H1 (cell line): ENCODE measurements around the gene KLF8. TPM values are rescaled to one million over a fixed set of nuclear protein-coding genes. Genes with fewer than 3 reads are reported as not detected.

Experiments used
- CTCF ChIA-PET: fragments of 300-600 bp; sonication (Branson Sonifier 250); formaldehyde crosslinking; loops from one replicate; lab custom pipeline; 2021; ENCODE audit not compliant: partially characterized antibody; lab: Charles Lee
- POLR2A ChIA-PET: fragments of 300-600 bp; sonication (Branson Sonifier 250); formaldehyde crosslinking; loops from one replicate; lab custom pipeline; 2021; ENCODE audit warnings: inconsistent platforms; ENCODE audit not compliant: partially characterized antibody; lab: Charles Lee
- DNase-seq, 2 experiments: peaks; one replicate each; pipeline versions ENCODE4 v3.0.0 to v3.0.0-alpha.2; 2010 to 2022; ENCODE audit warnings: low spot score in 2 of 2, low read depth in 1 of 2, mixed read lengths in 1 of 2
- FAIRE-seq: peaks from 2 replicates; lab custom pipeline; 2011; peaks lifted over from hg19 to GRCh38; lab: Jason Lieb, UNC
- H2AFZ ChIP-seq: 2 replicates; pipeline ENCODE4 v1.8.1; 2012; ENCODE audit warnings: low read length, inconsistent platforms
- H2AK5ac ChIP-seq: 2 replicates; pipeline ENCODE4 v1.6.1; 2013; ENCODE audit warnings: low read depth, low read length
- H2BK120ac ChIP-seq: replicated peaks from 2 replicates; pipeline ENCODE3; 2013; ENCODE audit warnings: low read depth, low read length, inconsistent platforms
- H2BK12ac ChIP-seq: 2 replicates; pipeline ENCODE4 v1.6.1; 2013; ENCODE audit warnings: low read depth, low read length
- H2BK15ac ChIP-seq: 2 replicates; pipeline ENCODE4 v1.6.1; 2013; ENCODE audit warnings: low read length
- H2BK20ac ChIP-seq: 2 replicates; pipeline ENCODE4 v1.6.1; 2013; ENCODE audit warnings: low read length
- H2BK5ac ChIP-seq: 2 replicates; pipeline ENCODE4 v1.6.1; 2013; ENCODE audit warnings: low read depth, low read length
- H3K14ac ChIP-seq: 2 replicates; pipeline ENCODE4 v1.6.1; 2013; ENCODE audit warnings: inconsistent platforms; ENCODE audit not compliant: insufficient read length
- H3K18ac ChIP-seq: 2 replicates; pipeline ENCODE4 v1.6.1; 2013; ENCODE audit warnings: low read length; ENCODE audit errors: extremely low read depth
- H3K23ac ChIP-seq: 2 replicates; pipeline ENCODE4 v1.6.1; 2013; ENCODE audit warnings: inconsistent platforms; ENCODE audit not compliant: insufficient read length
- H3K23me2 ChIP-seq: 2 replicates; pipeline ENCODE4 v1.6.1; 2013; ENCODE audit warnings: low read depth, low read length
- H3K27ac ChIP-seq: 2 replicates; pipeline ENCODE4 v1.6.1; 2011; ENCODE audit warnings: low read depth, low read length, inconsistent platforms
- H3K27me3 ChIP-seq, 4 experiments: replicated peaks in 1 of 4; 1 replicate in 1 of 4; 2 replicates in 3 of 4; pipeline versions ENCODE4 v1.6.1 to v1.8.1; 2011 to 2013; ENCODE audit warnings: low read length in 3 of 4, mild to moderate bottlenecking in 3 of 4, inconsistent platforms in 2 of 4, mixed read lengths in 2 of 4, moderate library complexity in 1 of 4; ENCODE audit not compliant: control insufficient read depth in 3 of 4, insufficient read depth in 3 of 4; ENCODE audit errors: extremely low read depth in 1 of 4
- H3K36me3 ChIP-seq, 4 experiments: 2 replicates each; pipeline versions ENCODE4 v1.6.1 to v1.8.1; 2011 to 2013; ENCODE audit warnings: mild to moderate bottlenecking in 4 of 4, low read length in 3 of 4, moderate library complexity in 2 of 4, control low read depth in 1 of 4, inconsistent platforms in 1 of 4; ENCODE audit not compliant: insufficient read depth in 4 of 4, control insufficient read depth in 2 of 4
- H3K4ac ChIP-seq: replicated peaks from 2 replicates; pipeline ENCODE3; 2013; ENCODE audit warnings: low read length, low read depth, mixed read lengths, inconsistent platforms; ENCODE audit not compliant: insufficient read length
- H3K4me1 ChIP-seq, 4 experiments: replicated peaks in 1 of 4; 1 replicate in 1 of 4; 2 replicates in 3 of 4; pipeline versions ENCODE4 v1.6.1 to v1.8.1; 2011 to 2013; ENCODE audit warnings: low read length in 3 of 4, inconsistent platforms in 2 of 4, mixed read lengths in 1 of 4; ENCODE audit not compliant: insufficient read depth in 4 of 4, control insufficient read depth in 3 of 4
- H3K4me2 ChIP-seq, 2 experiments: 2 replicates each; pipeline versions ENCODE4 v1.6.1 to v1.8.1; 2011 to 2013; ENCODE audit warnings: low read depth in 2 of 2, low read length in 2 of 2, control low read depth in 1 of 2, inconsistent platforms in 1 of 2, mild to moderate bottlenecking in 1 of 2; ENCODE audit not compliant: insufficient read depth in 1 of 2
- H3K4me3 ChIP-seq, 4 experiments: fragments of 200-600, 300-600 bp in 1 of 4; sonication (generic), shearing (Covaris generic), sonication (Bioruptor Twin) in 1 of 4; 2 replicates each; pipeline versions ENCODE4 v1.5.1 to v1.8.1; 2011 to 2016; ENCODE audit warnings: low read length in 4 of 4, low read depth in 3 of 4, control low read depth in 2 of 4, inconsistent platforms in 2 of 4, mild to moderate bottlenecking in 2 of 4, mixed read lengths in 1 of 4, moderate library complexity in 1 of 4; ENCODE audit not compliant: insufficient read depth in 2 of 4; ENCODE audit errors: extremely low read depth in 1 of 4
- H3K56ac ChIP-seq: replicated peaks from 2 replicates; pipeline ENCODE3; 2013; ENCODE audit warnings: low read depth, mild to moderate bottlenecking, mixed read lengths, low read length, inconsistent platforms; ENCODE audit not compliant: insufficient read length
- H3K79me1 ChIP-seq: 2 replicates; pipeline ENCODE4 v1.6.1; 2013; ENCODE audit warnings: low read depth, low read length, control low read depth
- H3K79me2 ChIP-seq, 2 experiments: 2 replicates each; pipeline versions ENCODE4 v1.6.1 to v1.8.1; 2012 to 2013; ENCODE audit warnings: low read length in 2 of 2, mild to moderate bottlenecking in 2 of 2, inconsistent platforms in 1 of 2; ENCODE audit not compliant: insufficient read depth in 2 of 2, control insufficient read depth in 1 of 2
- H3K9ac ChIP-seq, 4 experiments: replicated peaks in 1 of 4; 1 replicate in 1 of 4; 2 replicates in 3 of 4; pipeline versions ENCODE4 v1.6.1 to v1.8.1; 2011 to 2013; ENCODE audit warnings: low read depth in 3 of 4, low read length in 3 of 4, control low read depth in 2 of 4, mild to moderate bottlenecking in 2 of 4, moderate library complexity in 2 of 4, inconsistent platforms in 1 of 4; ENCODE audit errors: extremely low read depth in 1 of 4
- H3K9me3 ChIP-seq, 2 experiments: 2 replicates each; pipeline versions ENCODE4 v1.6.1 to v1.8.1; 2012 to 2013; ENCODE audit warnings: mild to moderate bottlenecking in 2 of 2, moderate library complexity in 2 of 2, control low read depth in 1 of 2, inconsistent platforms in 1 of 2, low read depth in 1 of 2, low read length in 1 of 2, mixed read lengths in 1 of 2; ENCODE audit not compliant: insufficient read depth in 2 of 2
- H4K20me1 ChIP-seq, 2 experiments: replicated peaks in 1 of 2; 2 replicates each; pipeline versions ENCODE3 to v1.8.1; 2011 to 2013; ENCODE audit warnings: inconsistent platforms in 2 of 2, low read length in 2 of 2, mild to moderate bottlenecking in 1 of 2; ENCODE audit not compliant: insufficient read depth in 2 of 2, control insufficient read depth in 1 of 2
- H4K5ac ChIP-seq: 2 replicates; pipeline ENCODE4 v1.6.1; 2013; ENCODE audit warnings: low read length, low read depth, mixed read lengths, inconsistent platforms; ENCODE audit not compliant: insufficient read length
- H4K8ac ChIP-seq: 2 replicates; pipeline ENCODE4 v1.8.0; 2013; ENCODE audit warnings: mild to moderate bottlenecking, moderate library complexity, low read length, inconsistent platforms; ENCODE audit not compliant: insufficient read depth; ENCODE audit errors: extremely low read depth
- H4K91ac ChIP-seq: replicated peaks from 2 replicates; pipeline ENCODE3; 2013; ENCODE audit warnings: low read length, mixed read lengths, inconsistent platforms; ENCODE audit not compliant: insufficient read length
- CREB1 ChIP-seq: IDR thresholded peaks from 2 replicates; pipeline ENCODE4 v1.6.1; 2012; ENCODE audit warnings: inconsistent platforms
- EGR1 ChIP-seq: IDR thresholded peaks from 2 replicates; pipeline ENCODE4 v1.6.1; 2011; ENCODE audit warnings: low read depth, low read length, borderline replicate concordance
- NRF1 ChIP-seq: IDR thresholded peaks from 2 replicates; pipeline ENCODE4 v1.6.1; 2011; ENCODE audit warnings: mild to moderate bottlenecking, low read depth, low read length, improper control_type of control experiment
- POU5F1 ChIP-seq: IDR thresholded peaks from 2 replicates; pipeline ENCODE4 v1.6.1; 2011; ENCODE audit warnings: low read depth, mild to moderate bottlenecking, low read length, moderate library complexity
- RBBP5 ChIP-seq: IDR thresholded peaks from 2 replicates; pipeline ENCODE4 v1.7.1; 2012; ENCODE audit warnings: low read depth, mild to moderate bottlenecking, inconsistent platforms, low read length, moderate library complexity, borderline replicate concordance
- SIRT6 ChIP-seq: IDR thresholded peaks from one replicate; pipeline ENCODE4 v1.7.1; 2012; ENCODE audit warnings: low read length, inconsistent platforms
- ZNF274 ChIP-seq: IDR thresholded peaks from 2 replicates; pipeline ENCODE4 v1.7.0; 2012; ENCODE audit warnings: low read length, borderline replicate concordance; ENCODE audit errors: extremely low read depth
- whole genome bisulfite sequencing, 2 experiments: shearing (Covaris generic) in 1 of 2; methylation state at CpG; one replicate each; pipeline versions ENCODE4 v1.1.6 to v1.1.7; 2013 to 2015; ENCODE audit warnings: low lambda C conversion rate in 2 of 2, mixed read lengths in 2 of 2, inconsistent platforms in 1 of 2, low coverage in 1 of 2, missing lambda C conversion rate in 1 of 2; ENCODE audit not compliant: insufficient replicate concordance in 2 of 2, insufficient coverage in 1 of 2, insufficient read length in 1 of 2; ENCODE audit errors: extremely low coverage in 1 of 2, missing lambda C conversion rate in 1 of 2; 5-methylcytosine and 5-hydroxymethylcytosine counted together
- polyA plus RNA-seq, 7 experiments: library from polyadenylated mRNA; depleted of rRNA in 3 of 7; stranded (reverse) in 5 of 7; unstranded in 2 of 7; fragments of >200 nt in 5 of 7; fragments of 200-250 nt in 2 of 7; gene quantifications; 1 replicate in 5 of 7; 2 replicates in 1 of 7; 4 replicates in 1 of 7; pipeline versions ENCODE4 v1.2.1 to v1.2.3, GENCODE V29; 2011 to 2013; ENCODE audit warnings: missing spikeins in 2 of 7, mixed read lengths in 2 of 7
- total RNA-seq: library from RNA; stranded (reverse); fragmentation: NEBNext Ultra II Directional; extraction: Animal tissue kit (Norgen Biotek cat#: 25700); gene quantifications from 2 replicates; pipeline ENCODE4 v1.2.1, GENCODE V29; 2021

KLF8 gene
- total and polyA plus RNA-seq, 2 of the 8 experiments (the other 6 are each of a cell fraction or from before 2014, with no cell fraction given), result 11.5 to 15.3 TPM

DNA sequence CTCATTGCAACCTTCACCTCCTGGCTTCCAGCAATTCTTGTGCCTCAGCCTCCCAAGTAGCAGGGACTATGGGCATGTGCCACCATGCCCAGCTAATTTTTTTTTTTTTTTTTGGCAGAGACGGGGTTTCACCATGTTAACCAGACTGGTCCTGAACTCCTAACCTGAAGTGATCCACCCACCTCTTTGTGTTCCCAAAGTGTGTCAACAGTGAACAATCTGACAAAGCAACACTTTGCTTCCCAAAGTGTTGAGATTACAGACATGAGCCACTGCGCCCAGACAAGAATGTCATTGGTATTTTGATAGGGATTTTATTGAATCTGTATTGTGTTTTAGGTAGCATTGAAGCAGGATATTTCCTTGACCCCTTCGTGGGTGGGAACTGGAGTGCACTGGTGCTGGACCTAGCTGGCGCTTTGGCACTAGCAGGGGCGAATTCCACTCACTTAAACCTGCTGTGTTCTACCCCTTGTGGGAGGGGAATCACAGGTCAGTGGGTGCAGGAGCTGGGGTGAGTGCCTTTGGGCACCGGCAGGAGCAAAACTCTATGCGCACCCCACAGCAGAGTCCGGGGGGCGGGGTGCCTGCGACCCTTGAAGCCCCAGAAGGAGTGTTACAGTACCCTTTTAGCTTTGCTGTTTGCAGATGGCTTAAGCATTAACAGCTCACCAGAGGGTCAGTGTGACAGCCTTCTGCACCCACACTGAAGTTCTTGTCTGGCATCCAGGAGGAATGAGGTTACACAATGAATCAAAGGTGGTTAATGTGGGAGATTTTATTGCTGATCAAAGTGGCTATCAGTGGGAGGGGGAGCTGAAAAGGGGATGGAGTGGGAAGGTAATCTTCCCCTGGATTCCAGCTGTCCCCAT lies 21.9 kb downstream of the KLF8 start:
- no peak for FAIRE-seq
- TF ChIP-seq RBBP5 (no peak), ZNF274 (no peak), EGR1 (no peak), NRF1 (no peak), SIRT6 (no peak), CREB1 (no peak), POU5F1 (no peak)

More for the DNA sequence above, 21.9 kb downstream of the KLF8 start:
- DNase-seq, result no peak
- no peak overlapping the region for H4K5ac ChIP-seq
- no peak overlapping the region for H2AFZ ChIP-seq
- H3K27me3 ChIP-seq, result no peaks in the 10 kb centered on the region
- H3K4me1 ChIP-seq, result no peaks in the 10 kb centered on the region
- no peak overlapping the region for H2BK20ac ChIP-seq
- ChIA-PET CTCF (no interaction called here), POLR2A (no interaction called here)
- no peak overlapping the region for H3K14ac ChIP-seq
- no peak overlapping the region for H3K9ac ChIP-seq
- no peak overlapping the region for H2BK15ac ChIP-seq
- no peak overlapping the region for H3K4me3 ChIP-seq
- no peak overlapping the region for H3K56ac ChIP-seq
- H3K9me3 ChIP-seq, result no peaks in the 10 kb centered on the region
- no peak overlapping the region for H2BK12ac ChIP-seq
- no peaks in the 10 kb centered on the region for H3K79me2 ChIP-seq
- H3K4me2 ChIP-seq, result no peak overlapping the region
- no peak overlapping the region for H2AK5ac ChIP-seq
- no peak overlapping the region for H2BK5ac ChIP-seq
- H3K23me2 ChIP-seq, result no peaks in the 10 kb centered on the region
- no peak overlapping the region for H4K91ac ChIP-seq
- no peaks in the 10 kb centered on the region for H3K79me1 ChIP-seq
- no peak overlapping the region for H4K8ac ChIP-seq
- WGBS, 2 experiments, result 95% methylated on average over 7 of the region's 10 CpGs; no CpG with 5 or more reads in 1 of the 2 experiments
- H3K27ac ChIP-seq, result no peak overlapping the region
- H4K20me1 ChIP-seq, result no peaks in the 10 kb centered on the region
- no peak overlapping the region for H3K23ac ChIP-seq
- H2BK120ac ChIP-seq, result no peak overlapping the region
- no peaks in the 10 kb centered on the region for H3K36me3 ChIP-seq
- no peak overlapping the region for H3K18ac ChIP-seq
- H3K4ac ChIP-seq, result no peak overlapping the region
